ENCODE results near the gene GPR25.

GPR25 gene

GRCh38 chr1:200919386-200919785 lies 46.6 kb downstream of the GPR25 start:
- no peaks in the 10 kb centered on the region for H3K79me2 ChIP-seq (ENCODE audit: insufficient read depth, low read length)
- H3K27ac ChIP-seq (ENCODE audit: low read depth, low read length): no peak overlapping the region
- H4K20me1 ChIP-seq (ENCODE audit: low read depth, low read length): no peaks in the 10 kb centered on the region
- no peak overlapping the region for H3K4me2 ChIP-seq (ENCODE audit: low read depth, low read length, poor library complexity, severe bottlenecking)
- no peak overlapping the region for H3K4me3 ChIP-seq (ENCODE audit: insufficient read depth, low read length, poor library complexity, severe bottlenecking)
- H3K27me3 ChIP-seq (ENCODE audit: low read length): no peaks in the 10 kb centered on the region
- no peak overlapping the region for H2AFZ ChIP-seq (ENCODE audit: low read depth, low read length, severe bottlenecking)
- no peaks in the 10 kb centered on the region for H3K9me3 ChIP-seq (ENCODE audit: insufficient read depth, low read length)
- H3K36me3 ChIP-seq (ENCODE audit: low read length): no peaks in the 10 kb centered on the region
- no peak for TF ChIP-seq CTCF (IDR thresholded peaks at IDR 0.05; ENCODE audit: insufficient read depth, low read length, poor library complexity, severe bottlenecking)
- no peak for TF ChIP-seq EZH2phosphoT487 (conservative IDR thresholded peaks at IDR 0.05; ENCODE audit: low read length)
- no peak overlapping the region for H3K9ac ChIP-seq (ENCODE audit: low read length)
- no peaks in the 10 kb centered on the region for H3K9me2 ChIP-seq (replicated peaks; ENCODE audit: insufficient read depth, low read length)
- no peaks in the 10 kb centered on the region for H3F3A ChIP-seq (ENCODE audit: insufficient read depth)

- Histone ChIP-seq H3K4me2 (ENCODE audit: low read depth, low read length, poor library complexity, severe bottlenecking) (no peak overlapping the region), H3K9me3 (ENCODE audit: insufficient read depth, low read length) (no peaks in the 10 kb centered on the region), H3K4me3 (ENCODE audit: insufficient read depth, low read length, poor library complexity, severe bottlenecking) (no peak overlapping the region), H3K79me2 (ENCODE audit: insufficient read depth, low read length) (no peaks in the 10 kb centered on the region), H3F3A (ENCODE audit: insufficient read depth) (no peaks in the 10 kb centered on the region), H3K9me2 (replicated peaks; ENCODE audit: insufficient read depth, low read length) (no peaks in the 10 kb centered on the region), H3K36me3 (ENCODE audit: low read length) (no peaks in the 10 kb centered on the region), H3K9ac (ENCODE audit: low read length) (no peak overlapping the region), H2AFZ (ENCODE audit: low read depth, low read length, severe bottlenecking) (no peak overlapping the region), H3K27me3 (ENCODE audit: low read length) (no peaks in the 10 kb centered on the region), H4K20me1 (ENCODE audit: low read depth, low read length) (no peaks in the 10 kb centered on the region), H3K27ac (ENCODE audit: low read depth, low read length) (no peak overlapping the region)
- no peak for TF ChIP-seq CTCF (IDR thresholded peaks at IDR 0.05; ENCODE audit: insufficient read depth, low read length, poor library complexity, severe bottlenecking)
- TF ChIP-seq EZH2phosphoT487 (conservative IDR thresholded peaks at IDR 0.05; ENCODE audit: low read length): no peak
Observed at GRCh38 chr1:200921571-200922110, 48.9 kb downstream of the GPR25 start.

GRCh38 chr1:200922406-200922805 lies 49.6 kb downstream of the GPR25 start:
- Histone ChIP-seq H3K4me3 (ENCODE audit: insufficient read depth, low read length, poor library complexity, severe bottlenecking) (no peak overlapping the region), H3K9me2 (replicated peaks; ENCODE audit: insufficient read depth, low read length) (no peaks in the 10 kb centered on the region), H3K9me3 (ENCODE audit: insufficient read depth, low read length) (no peaks in the 10 kb centered on the region), H3K79me2 (ENCODE audit: insufficient read depth, low read length) (no peaks in the 10 kb centered on the region), H3F3A (ENCODE audit: insufficient read depth) (no peaks in the 10 kb centered on the region), H3K27me3 (ENCODE audit: low read length) (no peaks in the 10 kb centered on the region), H2AFZ (ENCODE audit: low read depth, low read length, severe bottlenecking) (no peak overlapping the region), H4K20me1 (ENCODE audit: low read depth, low read length) (no peaks in the 10 kb centered on the region), H3K4me2 (ENCODE audit: low read depth, low read length, poor library complexity, severe bottlenecking) (no peak overlapping the region), H3K27ac (ENCODE audit: low read depth, low read length) (no peak overlapping the region), H3K9ac (ENCODE audit: low read length) (no peak overlapping the region), H3K36me3 (ENCODE audit: low read length) (no peaks in the 10 kb centered on the region)
- TF ChIP-seq EZH2phosphoT487 (conservative IDR thresholded peaks at IDR 0.05; ENCODE audit: low read length) (no peak), CTCF (IDR thresholded peaks at IDR 0.05; ENCODE audit: insufficient read depth, low read length, poor library complexity, severe bottlenecking) (no peak)

Measured in SU-DHL-6 (cell line).